ENCODE results near the gene AKT2. TPM values are rescaled to one million over a fixed set of nuclear protein-coding genes. Genes with fewer than 3 reads are reported as not detected.

Gene AKT2
- total and polyA plus RNA-seq, 2 of the 8 experiments (the other 6 are each of a cell fraction or from before 2014, with no cell fraction given), result 151 to 183 TPM

- no peak for TF ChIP-seq PHF8 (conservative IDR thresholded peaks at IDR 0.05; ENCODE audit: low read depth, low read length)
Observed at GRCh38 chr19:40300668-40301067, 15.5 kb upstream of the AKT2 start (continued).

All from H1 (cell line).